Endothelial cell of umbilical vein (primary cell): Measurements from ENCODE around the gene UNC93B1. TPM values are rescaled to one million over a fixed set of nuclear protein-coding genes. Genes with fewer than 3 reads are reported as not detected.

Experiments used
- BruUV-seq: library from RNA; stranded (reverse); fragments of 400-500 nt; replicated peaks from 2 replicates; lab custom pipeline; 2021; lab: Mats Ljungman, UMichigan
- CTCF ChIA-PET: fragments of 300-600, 350-600 bp; sonication (Branson Sonifier 250); formaldehyde crosslinking; loops from one replicate; lab custom pipeline; 2021; ENCODE audit warnings: antibody characterized with exemption, inconsistent platforms; lab: Charles Lee
- POLR2A ChIA-PET: fragments of 300-600, 350-600 bp; sonication (Branson Sonifier 250); formaldehyde crosslinking; loops from one replicate; lab custom pipeline; 2021; ENCODE audit warnings: antibody characterized with exemption, inconsistent platforms; lab: Charles Lee
- DNase-seq: peaks from one replicate; pipeline ENCODE4 v3.0.0-alpha.2; 2011; ENCODE audit warnings: low read depth, low spot score
- FAIRE-seq: peaks from 2 replicates; lab custom pipeline; 2011; peaks lifted over from hg19 to GRCh38; lab: Jason Lieb, UNC
- H2AFZ ChIP-seq: 2 replicates; pipeline ENCODE4 v1.6.0; 2012; ENCODE audit warnings: low read depth, low read length, control low read depth, inconsistent platforms
- H3K27ac ChIP-seq: 2 replicates; pipeline ENCODE4 v1.5.1; 2011; ENCODE audit warnings: low read depth, mild to moderate bottlenecking, control low read depth, low read length, moderate library complexity; ENCODE audit not compliant: insufficient read depth
- H3K27me3 ChIP-seq, 2 experiments: 2 replicates each; pipeline versions ENCODE4 v1.6.0 to v1.6.1; 2011; ENCODE audit warnings: low read length in 2 of 2, mixed read lengths in 1 of 2; ENCODE audit not compliant: control insufficient read depth in 2 of 2, insufficient read depth in 2 of 2
- H3K36me3 ChIP-seq, 2 experiments: 2 replicates in 1 of 2; 3 replicates in 1 of 2; pipeline ENCODE4 v1.5.1; 2011; ENCODE audit warnings: low read length in 2 of 2, mild to moderate bottlenecking in 1 of 2, moderate library complexity in 1 of 2; ENCODE audit not compliant: control insufficient read depth in 2 of 2, insufficient read depth in 2 of 2; ENCODE audit errors: extremely low read depth in 1 of 2
- H3K4me1 ChIP-seq: 3 replicates; pipeline ENCODE4 v1.5.1; 2011; ENCODE audit warnings: mild to moderate bottlenecking, low read length; ENCODE audit not compliant: control insufficient read depth, insufficient read depth; ENCODE audit errors: extremely low read depth
- H3K4me2 ChIP-seq: 2 replicates; pipeline ENCODE4 v1.6.1; 2011; ENCODE audit warnings: low read length, control low read depth, mixed read lengths; ENCODE audit not compliant: insufficient read depth
- H3K4me3 ChIP-seq, 3 experiments: fragments of 200-600 bp in 1 of 3; sonication (generic), shearing (Covaris generic) in 1 of 3; replicated peaks in 1 of 3; 2 replicates each; pipeline ENCODE4 v1.5.1; 2011 to 2016; ENCODE audit warnings: control low read depth in 3 of 3, low read length in 3 of 3, mild to moderate bottlenecking in 2 of 3, inconsistent platforms in 1 of 3, low read depth in 1 of 3, moderate library complexity in 1 of 3; ENCODE audit not compliant: insufficient read depth in 1 of 3
- H3K79me2 ChIP-seq: 2 replicates; pipeline ENCODE4 v1.6.0; 2012; ENCODE audit warnings: low read length, inconsistent platforms; ENCODE audit not compliant: control insufficient read depth, insufficient read depth
- H3K9ac ChIP-seq: replicated peaks from 2 replicates; pipeline ENCODE3; 2011; ENCODE audit warnings: low read length, control low read depth; ENCODE audit not compliant: insufficient read depth; ENCODE audit errors: extremely low read depth
- H3K9me1 ChIP-seq: replicated peaks from 3 replicates; pipeline ENCODE4 v1.6.0; 2011; ENCODE audit warnings: mild to moderate bottlenecking, low read length; ENCODE audit not compliant: control insufficient read depth, insufficient read depth; ENCODE audit errors: extremely low read depth
- H3K9me3 ChIP-seq: replicated peaks from 2 replicates; pipeline ENCODE4 v1.5.1; 2012; ENCODE audit warnings: low read length, inconsistent platforms; ENCODE audit not compliant: control insufficient read depth, insufficient read depth
- H4K20me1 ChIP-seq: replicated peaks from 2 replicates; pipeline ENCODE3; 2011; ENCODE audit warnings: mild to moderate bottlenecking, low read length; ENCODE audit not compliant: control insufficient read depth, insufficient read depth; ENCODE audit errors: extremely low read depth
- CTCF ChIP-seq, 2 donors: IDR thresholded peaks; 1 replicate in 1 of 2; 2 replicates in 1 of 2; pipeline ENCODE4 v1.5.1; 2011; ENCODE audit warnings: low read length in 2 of 2, mild to moderate bottlenecking in 2 of 2, moderate library complexity in 2 of 2, control low read depth in 1 of 2, inconsistent platforms in 1 of 2, low read depth in 1 of 2; ENCODE audit not compliant: insufficient read depth in 1 of 2; ENCODE audit errors: extremely low read depth in 1 of 2
- EZH2 ChIP-seq: IDR thresholded peaks from 2 replicates; pipeline ENCODE4 v1.6.1; 2012; ENCODE audit warnings: borderline replicate concordance, low read depth, mild to moderate bottlenecking, moderate library complexity, low read length, inconsistent platforms; ENCODE audit not compliant: severe bottlenecking
- FOS ChIP-seq: IDR thresholded peaks from 2 replicates; pipeline ENCODE4 v1.6.1; 2011; ENCODE audit warnings: mild to moderate bottlenecking, low read length, moderate library complexity, borderline replicate concordance; ENCODE audit not compliant: insufficient read depth
- GATA2 ChIP-seq: IDR thresholded peaks from 2 replicates; pipeline ENCODE4 v1.7.0; 2011; ENCODE audit warnings: low read depth, mild to moderate bottlenecking, moderate library complexity, mixed read lengths, low read length; ENCODE audit not compliant: insufficient read length, insufficient read depth
- JUN ChIP-seq: IDR thresholded peaks from 2 replicates; pipeline ENCODE4 v1.6.1; 2011; ENCODE audit warnings: borderline replicate concordance, low read depth; ENCODE audit not compliant: insufficient read length, insufficient read depth
- MAX ChIP-seq: IDR thresholded peaks from 2 replicates; pipeline ENCODE4 v1.6.1; 2011; ENCODE audit not compliant: insufficient read depth, insufficient read length
- MYC ChIP-seq: IDR thresholded peaks from one replicate; pipeline ENCODE4 v1.6.1; 2011; ENCODE audit warnings: mild to moderate bottlenecking, low read depth, low read length
- POLR2A ChIP-seq: IDR thresholded peaks from 2 replicates; pipeline ENCODE4 v1.6.1; 2012; ENCODE audit warnings: low read depth, mild to moderate bottlenecking, control low read depth, low read length
- POLR2AphosphoS5 ChIP-seq: IDR thresholded peaks from 2 replicates; pipeline ENCODE4 v1.6.1; 2012; ENCODE audit warnings: low read depth, mild to moderate bottlenecking, control low read depth, low read length, moderate library complexity; ENCODE audit not compliant: insufficient read depth
- dilution Hi-C: fragments of 300-500 bp; cut with MboI; formaldehyde crosslinking; loops from one replicate; pipeline ENCODE4 v1.15.0; 2019; ENCODE audit warnings: low sequenced_read_pairs; ENCODE audit not compliant: extremely low pct_ligation_motif_present
- intact Hi-C: fragments of 100-400 bp; cut with micrococcal nuclease; formaldehyde crosslinking; loops from one replicate; pipeline ENCODE4 v1.10.0; 2022
- polyA plus RNA-seq, 4 experiments: library from polyadenylated mRNA; depleted of rRNA in 3 of 4; stranded (reverse) in 3 of 4; unstranded in 1 of 4; fragments of >200 nt; gene quantifications; 2 replicates each; pipeline versions ENCODE4 v1.2.1 to v1.2.3, GENCODE V29; 2011 to 2012; ENCODE audit warnings: missing spikeins in 1 of 4
- total RNA-seq: library from RNA; stranded (reverse); gene quantifications from 2 replicates; pipeline ENCODE4 v1.2.3, GENCODE V29; 2021

The UNC93B1 gene
- total and polyA plus RNA-seq, 2 donors (not counting 3 experiments of a cell fraction or from before 2014, with no cell fraction given): 10.6 to 18.9 TPM

DNA sequence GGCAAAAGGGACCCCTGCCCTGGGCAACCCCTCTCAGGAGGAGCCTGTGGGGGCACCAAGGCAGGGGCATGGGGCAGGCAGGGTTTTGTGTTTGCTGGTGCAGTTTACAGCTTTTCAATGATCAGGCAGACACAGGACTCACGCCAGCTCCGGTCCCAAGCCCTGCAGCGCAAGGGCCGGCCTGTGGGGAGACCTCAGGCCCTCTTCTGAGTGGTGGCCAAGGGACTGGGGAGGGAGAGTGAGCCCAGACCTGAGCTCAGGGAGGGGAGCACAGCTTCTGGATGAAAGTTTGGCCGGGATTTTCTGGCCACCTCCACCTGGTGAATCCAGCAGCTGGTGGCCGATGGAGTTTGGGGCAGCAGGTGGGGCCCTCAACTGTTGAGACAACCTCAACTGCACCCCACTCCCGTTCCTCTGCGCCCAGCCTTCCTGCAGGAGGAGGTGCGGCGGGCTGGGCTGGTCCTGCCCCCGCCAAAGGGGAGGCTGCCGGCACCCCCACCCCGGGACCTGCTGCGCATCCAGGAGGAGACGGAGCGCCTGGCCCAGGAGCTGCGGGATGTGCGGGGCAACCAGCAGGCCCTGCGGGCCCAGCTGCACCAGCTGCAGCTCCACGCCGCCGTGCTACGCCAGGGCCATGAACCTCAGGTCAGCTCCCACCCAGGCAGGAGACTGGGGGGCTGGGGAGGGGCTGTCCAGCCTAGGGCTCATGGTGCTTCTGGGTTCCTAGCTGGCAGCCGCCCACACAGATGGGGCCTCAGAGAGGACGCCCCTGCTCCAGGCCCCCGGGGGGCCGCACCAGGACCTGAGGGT lies 38.5 kb upstream of the UNC93B1 start:
- Histone ChIP-seq H3K27ac (no peak overlapping the region), H3K4me3 (no peak overlapping the region), H3K9ac (no peak overlapping the region), H3K9me3 (no peaks in the 10 kb centered on the region), H3K4me2 (no peak overlapping the region), H2AFZ (no peak overlapping the region), H3K27me3 (no peaks in the 10 kb centered on the region), H3K9me1 (no peaks in the 10 kb centered on the region), H3K36me3 (peaks cover 0 to 27% of the 10 kb centered on the region in 2 experiments), H3K79me2 (peaks cover 24% of the 10 kb centered on the region), H3K4me1 (peaks cover 14% of the 10 kb centered on the region), H4K20me1 (no peaks in the 10 kb centered on the region)
- DNase-seq (no peak), FAIRE-seq (no peak)
- TF ChIP-seq GATA2 (no peak), CTCF (IDR thresholded peaks at IDR 0.05; ENCODE audit: extremely low read depth in 1 of 2, insufficient read depth in 1 of 2, low read depth in 1 of 2, low read length in 2 of 2) (no peak), MYC (no peak), EZH2 (no peak), POLR2AphosphoS5 (no peak), POLR2A (no peak), MAX (no peak), FOS (no peak), JUN (no peak)
- POLR2A ChIA-PET: no interaction called here
- CTCF ChIA-PET: no interaction called here
- dilution Hi-C loops: no loop called here
- intact Hi-C loops: no loop called here
- no TSS peak for BruUV-seq
